H54 (cell line): ENCODE measurements around the gene PNLDC1.

ENCODE experiments used
- DNase-seq: peaks from one replicate; pipeline ENCODE4 v3.0.0; 2011; ENCODE audit warnings: low spot score, mixed read lengths; ENCODE audit not compliant: insufficient read length
- FAIRE-seq: peaks from 3 replicates; lab custom pipeline; 2011; peaks lifted over from hg19 to GRCh38; lab: Jason Lieb, UNC
- POLR2A ChIP-seq: IDR thresholded peaks from 2 replicates; pipeline ENCODE4 v1.6.1; 2011; ENCODE audit warnings: low read depth, mild to moderate bottlenecking, low read length

Gene PNLDC1

GRCh38 chr6:159800141-159800865 lies at the start of gene PNLDC1:
Gene PNLDC1, plus strand, starts transcription at chr6:159800276. Its CDS starts 32 bp downstream, at chr6:159800308.
- no peak for FAIRE-seq
- TF ChIP-seq POLR2A = no peak
- no peak for DNase-seq

- DNase-seq = no peak
- TF ChIP-seq POLR2A = no peak
- no peak for FAIRE-seq
Measured at GRCh38 chr6:159751448-159751847, 48.6 kb upstream of the PNLDC1 start.

DNA sequence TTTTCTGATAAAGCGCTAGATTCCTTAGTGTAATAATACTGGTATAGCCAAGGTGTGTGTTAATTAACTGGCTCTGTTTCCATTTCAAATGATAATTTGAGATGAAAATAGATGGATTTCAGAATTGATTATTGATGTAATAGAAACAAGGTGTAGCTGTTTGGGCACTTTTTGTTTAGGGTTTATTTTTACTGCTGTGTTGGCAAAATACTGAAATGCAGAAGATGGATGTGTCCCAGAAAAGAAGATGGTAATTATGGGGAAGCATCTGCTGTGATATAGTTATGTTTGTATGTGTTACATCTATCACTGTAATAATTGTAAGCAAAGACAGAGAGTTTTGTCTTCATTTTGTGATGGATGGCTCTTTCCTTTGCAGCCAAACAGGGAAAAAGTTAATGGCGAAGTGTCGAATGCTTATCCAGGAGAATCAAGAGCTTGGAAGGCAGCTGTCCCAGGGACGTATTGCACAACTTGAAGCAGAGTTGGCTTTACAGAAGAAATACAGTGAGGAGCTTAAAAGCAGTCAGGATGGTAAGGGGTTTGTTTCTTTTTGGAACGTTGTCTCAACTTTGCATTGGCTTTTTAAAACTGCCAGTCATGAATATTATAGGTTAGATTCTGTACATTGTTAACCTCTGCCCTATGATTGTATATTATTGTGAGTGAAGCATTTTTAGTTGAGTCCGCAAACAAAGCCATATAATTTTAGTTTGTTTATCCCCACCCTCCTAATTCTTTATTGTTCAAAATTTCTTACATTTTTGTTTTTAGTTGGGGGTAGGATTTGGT lies 46.8 kb upstream of the PNLDC1 start:
- FAIRE-seq (no peak), DNase-seq (no peak)
- no peak for TF ChIP-seq POLR2A

GRCh38 chr6:159754401-159754800 lies 45.7 kb upstream of the PNLDC1 start:
- FAIRE-seq = no peak
- no peak for TF ChIP-seq POLR2A
- no peak for DNase-seq

- no peak for TF ChIP-seq POLR2A
- no peak for DNase-seq
- FAIRE-seq = no peak
Measured at GRCh38 chr6:159754959-159755914, 44.8 kb upstream of the PNLDC1 start.

DNA sequence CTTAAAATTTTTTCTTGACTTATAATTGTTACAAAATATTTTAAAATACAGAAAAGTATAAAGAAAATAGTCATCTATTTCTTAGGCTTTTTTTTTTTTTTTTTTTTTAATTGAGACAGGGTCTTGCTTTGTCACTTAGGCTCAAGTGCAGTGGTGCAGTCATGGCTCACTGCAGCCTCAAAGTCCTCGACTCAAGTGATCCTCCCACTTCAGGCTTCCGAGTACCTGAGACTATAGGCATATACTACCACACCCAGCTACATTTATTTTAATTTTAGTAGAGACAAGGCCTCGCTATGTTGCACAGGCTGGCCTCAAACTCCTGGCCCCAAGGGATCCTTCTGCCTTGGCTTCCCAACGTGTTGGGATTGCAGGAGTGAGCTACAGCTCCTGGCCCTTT lies 43.6 kb upstream of the PNLDC1 start:
- no peak for DNase-seq
- FAIRE-seq = no peak
- TF ChIP-seq POLR2A = no peak

GRCh38 chr6:159758031-159759001 lies 41.8 kb upstream of the PNLDC1 start:
- FAIRE-seq (no peak), DNase-seq (peak; percentile 29)
- TF ChIP-seq POLR2A = no peak

DNA sequence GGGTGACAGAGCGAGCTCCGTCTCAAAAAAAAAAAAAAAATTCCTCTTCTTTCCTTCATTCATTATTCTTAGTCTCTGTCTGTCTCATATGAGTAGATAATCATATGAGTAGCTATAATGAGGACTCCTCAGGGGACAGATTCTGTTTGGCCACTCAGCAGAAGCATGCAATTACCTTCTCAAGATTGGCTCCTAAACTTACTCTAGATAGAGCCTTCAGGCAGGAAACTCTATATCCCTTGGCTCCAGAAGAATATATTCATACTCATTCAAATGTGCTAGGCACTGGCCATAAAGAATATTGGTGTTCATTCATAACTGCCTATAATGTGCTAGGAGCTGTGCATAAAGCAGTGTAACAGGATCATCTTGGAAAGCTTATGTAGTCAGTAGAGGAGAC lies 40.4 kb upstream of the PNLDC1 start:
- FAIRE-seq = no peak
- no peak for DNase-seq
- TF ChIP-seq POLR2A = no peak

- DNase-seq = peak; percentile 19
- FAIRE-seq = no peak
- TF ChIP-seq POLR2A = no peak
Measured at GRCh38 chr6:159760602-159761057, 39.4 kb upstream of the PNLDC1 start.

- no peak for FAIRE-seq
- DNase-seq = no peak
- no peak for TF ChIP-seq POLR2A
Measured at GRCh38 chr6:159761129-159761872, 38.8 kb upstream of the PNLDC1 start.

DNA sequence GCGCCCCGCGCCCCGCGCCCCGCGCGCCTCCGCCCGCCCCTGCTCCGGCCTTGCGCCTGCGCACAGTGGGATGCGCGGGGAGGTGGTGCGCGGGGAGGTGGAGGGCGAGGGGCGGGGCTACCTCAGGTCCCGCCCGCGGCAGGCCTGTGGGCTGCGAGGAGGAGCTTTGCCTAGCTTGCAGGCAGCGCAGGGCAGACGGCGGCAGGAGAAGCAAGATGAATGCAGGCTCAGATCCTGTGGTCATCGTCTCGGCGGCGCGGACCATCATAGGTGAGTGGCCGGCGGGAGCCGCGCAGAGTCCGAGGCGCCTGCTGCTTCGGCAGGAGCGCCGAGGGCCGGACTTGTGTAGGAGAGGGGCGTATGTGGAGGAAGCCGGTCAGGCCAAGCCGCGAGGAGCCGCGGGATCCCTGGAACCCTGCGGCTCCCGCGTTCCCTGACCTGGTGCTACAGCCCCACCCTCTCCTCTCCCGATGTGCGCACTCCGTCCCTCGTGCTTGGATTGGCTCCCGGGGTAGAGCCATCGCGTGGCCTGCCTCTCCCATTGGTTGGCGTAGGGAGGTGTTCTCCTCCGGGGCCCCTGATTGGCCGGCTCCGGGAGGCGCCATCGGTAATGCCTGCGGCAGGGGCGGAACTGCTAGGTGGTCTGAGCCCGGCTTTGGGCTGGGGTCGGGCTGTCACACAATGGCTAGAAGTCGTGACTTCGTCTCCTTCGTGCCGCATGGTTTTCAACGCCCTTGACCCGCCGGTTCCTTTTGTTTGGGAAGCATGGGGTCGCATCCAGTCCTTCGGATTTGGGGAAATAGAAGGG lies 38.0 kb upstream of the PNLDC1 start, which contains the start of gene ACAT2:
Gene ACAT2 (plus strand): TSS at position 173 of the 808 bp plus-strand sequence. CDS start 43 bp downstream, at position 216.
- no peak for FAIRE-seq
- DNase-seq = peak; percentile 81

More for the DNA sequence above, 38.0 kb upstream of the PNLDC1 start, which contains the start of gene ACAT2:
- peak; percentile 74 for TF ChIP-seq POLR2A
